Measurements from ENCODE around the gene WHAMM.

DNA sequence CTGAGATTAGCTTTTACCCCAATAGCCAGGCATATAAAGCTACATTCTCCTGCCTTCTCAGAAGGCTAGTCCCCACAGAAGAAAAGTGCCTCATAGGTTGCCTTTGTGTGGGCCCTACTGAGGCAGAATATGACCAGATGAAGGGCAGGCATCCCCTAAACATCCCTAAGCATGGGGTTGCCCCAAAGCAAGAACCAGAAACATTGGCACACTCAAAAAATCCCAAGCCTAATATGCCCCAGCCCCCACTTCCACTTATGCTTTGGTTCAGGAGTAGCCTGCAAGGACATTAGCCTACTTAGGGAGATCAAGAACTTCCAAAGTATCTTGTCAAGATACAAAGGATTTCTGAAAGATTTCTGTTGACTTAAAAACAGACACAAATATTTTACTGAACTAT, 29.7 kb downstream of the WHAMM start:
- TF ChIP-seq YY1 (IDR thresholded peaks at IDR 0.05; ENCODE audit: insufficient read depth, insufficient read length) (no peak), ZNF274 (IDR thresholded peaks at IDR 0.05; ENCODE audit: low read depth, low read length) (no peak)

All from NT2/D1 (cell line).